Endothelial cell (in vitro differentiated cells): ENCODE measurements around the gene RNH1. TPM values are rescaled to one million over a fixed set of nuclear protein-coding genes. Genes with fewer than 3 reads are reported as not detected.

ENCODE experiments used
- DNase-seq: peaks from one replicate; pipeline ENCODE4 v3.0.0; 2021; ENCODE audit warnings: low spot score
- H3K27ac Mint-ChIP-seq: one replicate; pipeline ENCODE4 v1.8.0; 2021; ENCODE audit warnings: mixed read lengths, inconsistent platforms; ENCODE audit not compliant: unreplicated experiment
- H3K27me3 Mint-ChIP-seq: one replicate; pipeline ENCODE4 v1.8.0; 2021; ENCODE audit warnings: mild to moderate bottlenecking, moderate library complexity, mixed read lengths, inconsistent platforms; ENCODE audit not compliant: unreplicated experiment
- H3K36me3 Mint-ChIP-seq: one replicate; pipeline ENCODE4 v1.8.0; 2021; ENCODE audit warnings: mild to moderate bottlenecking, low read depth, mixed read lengths, inconsistent platforms; ENCODE audit not compliant: unreplicated experiment
- H3K4me1 Mint-ChIP-seq: one replicate; pipeline ENCODE4 v1.8.0; 2021; ENCODE audit warnings: mild to moderate bottlenecking, mixed read lengths, inconsistent platforms; ENCODE audit not compliant: unreplicated experiment
- H3K4me3 Mint-ChIP-seq: one replicate; pipeline ENCODE4 v1.8.0; 2021; ENCODE audit warnings: mild to moderate bottlenecking, mixed read lengths, inconsistent platforms; ENCODE audit not compliant: unreplicated experiment
- H3K9me3 Mint-ChIP-seq: one replicate; pipeline ENCODE4 v1.8.0; 2021; ENCODE audit warnings: mixed read lengths, inconsistent platforms; ENCODE audit not compliant: unreplicated experiment
- total RNA-seq: library from RNA; stranded (reverse); fragmentation: NEBNext Ultra II Directional; extraction: Animal tissue kit (Norgen Biotek cat#: 25700); gene quantifications from one replicate; pipeline ENCODE4 v1.2.1, GENCODE V29; 2021; ENCODE audit not compliant: unreplicated experiment
- TF ChIP-seq, protein P1 (sequence below): fragments of 200-600 bp; sonication (generic); IDR thresholded peaks from one replicate; pipeline ENCODE4 v1.5.0; 2021; ENCODE audit warnings: antibody characterized with exemption; ENCODE audit not compliant: unreplicated experiment

Gene RNH1
- total RNA-seq, 1 donor from 2014 or later, result 61.1 TPM

DNA sequence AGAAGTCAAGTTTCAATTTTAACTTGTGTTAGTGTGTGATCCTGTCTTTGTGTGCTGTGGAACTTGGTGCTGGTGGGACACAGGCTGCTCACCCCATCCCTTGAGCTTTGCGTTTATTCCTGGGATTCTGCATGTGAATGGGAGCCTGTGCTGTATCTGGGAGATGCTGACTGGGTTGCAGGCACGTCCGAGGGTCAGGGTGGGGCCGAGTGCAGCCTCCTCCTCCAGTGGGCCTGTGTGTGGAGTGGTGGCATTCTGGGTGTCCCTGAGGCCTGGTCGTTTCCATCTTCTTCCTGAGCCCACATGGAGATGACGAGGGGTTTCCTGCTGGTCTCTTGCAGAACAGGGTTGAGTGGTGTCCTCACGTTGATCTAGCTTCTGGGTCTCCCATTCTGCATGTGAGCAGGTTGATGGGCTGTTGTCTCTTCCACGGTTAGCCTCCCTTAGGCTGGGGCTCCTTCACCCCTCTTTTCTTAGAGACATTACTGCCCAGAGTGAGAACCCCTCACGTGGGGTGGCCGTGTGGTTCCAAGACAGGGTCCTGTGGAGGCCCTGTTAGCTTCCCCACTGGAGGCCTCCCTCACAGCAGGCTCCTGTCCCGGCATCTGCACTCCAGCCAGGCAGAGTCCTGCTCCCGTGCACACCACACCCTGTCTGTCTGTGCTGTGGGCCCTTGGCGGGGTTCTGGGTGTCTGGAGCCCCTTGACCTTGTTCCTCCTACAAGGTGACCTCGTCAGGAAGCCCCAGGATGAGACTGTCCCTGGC, 52.1 kb downstream of the RNH1 start:
- peaks cover 13% of the 10 kb centered on the region for H3K36me3 Mint-ChIP-seq
- peaks cover 4% of the 10 kb centered on the region for H3K27me3 Mint-ChIP-seq
- no peak for DNase-seq
- peaks cover 11% of the 10 kb centered on the region for H3K4me1 Mint-ChIP-seq
- TF ChIP-seq, protein P1, sequence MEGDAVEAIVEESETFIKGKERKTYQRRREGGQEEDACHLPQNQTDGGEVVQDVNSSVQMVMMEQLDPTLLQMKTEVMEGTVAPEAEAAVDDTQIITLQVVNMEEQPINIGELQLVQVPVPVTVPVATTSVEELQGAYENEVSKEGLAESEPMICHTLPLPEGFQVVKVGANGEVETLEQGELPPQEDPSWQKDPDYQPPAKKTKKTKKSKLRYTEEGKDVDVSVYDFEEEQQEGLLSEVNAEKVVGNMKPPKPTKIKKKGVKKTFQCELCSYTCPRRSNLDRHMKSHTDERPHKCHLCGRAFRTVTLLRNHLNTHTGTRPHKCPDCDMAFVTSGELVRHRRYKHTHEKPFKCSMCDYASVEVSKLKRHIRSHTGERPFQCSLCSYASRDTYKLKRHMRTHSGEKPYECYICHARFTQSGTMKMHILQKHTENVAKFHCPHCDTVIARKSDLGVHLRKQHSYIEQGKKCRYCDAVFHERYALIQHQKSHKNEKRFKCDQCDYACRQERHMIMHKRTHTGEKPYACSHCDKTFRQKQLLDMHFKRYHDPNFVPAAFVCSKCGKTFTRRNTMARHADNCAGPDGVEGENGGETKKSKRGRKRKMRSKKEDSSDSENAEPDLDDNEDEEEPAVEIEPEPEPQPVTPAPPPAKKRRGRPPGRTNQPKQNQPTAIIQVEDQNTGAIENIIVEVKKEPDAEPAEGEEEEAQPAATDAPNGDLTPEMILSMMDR, result no peak
- H3K9me3 Mint-ChIP-seq, result no peaks in the 10 kb centered on the region
- H3K4me3 Mint-ChIP-seq, result no peak overlapping the region
- H3K27ac Mint-ChIP-seq, result no peak overlapping the region

GRCh38 chr11:454043-454442, 53.0 kb downstream of the RNH1 start:
- no peak overlapping the region for H3K4me3 Mint-ChIP-seq
- no peaks in the 10 kb centered on the region for H3K9me3 Mint-ChIP-seq
- no peak for DNase-seq
- H3K27me3 Mint-ChIP-seq, result peaks cover 4% of the 10 kb centered on the region
- peaks cover 11% of the 10 kb centered on the region for H3K4me1 Mint-ChIP-seq
- H3K36me3 Mint-ChIP-seq, result peaks cover 13% of the 10 kb centered on the region
- TF ChIP-seq, protein P1, result no peak
- H3K27ac Mint-ChIP-seq, result no peak overlapping the region

DNA sequence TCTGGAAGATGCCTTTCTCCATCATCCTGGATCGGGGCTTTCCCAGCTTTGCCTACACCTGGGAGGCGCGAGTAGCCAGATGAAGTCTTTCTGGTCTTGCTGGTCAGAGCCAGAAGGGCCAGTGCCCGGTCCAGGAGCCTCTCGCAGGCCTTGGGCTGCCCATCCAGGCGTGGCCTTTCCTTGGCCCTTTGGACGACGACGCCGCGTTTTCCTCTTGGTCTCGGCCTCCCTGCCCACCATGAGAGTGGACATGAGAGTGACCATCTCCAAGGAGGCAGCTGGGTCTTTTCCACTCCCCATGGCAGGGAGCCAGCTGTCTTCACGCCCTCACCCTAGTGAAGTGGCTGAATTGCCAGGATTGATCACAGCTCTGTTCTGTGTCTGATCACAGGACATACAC, 53.5 kb downstream of the RNH1 start:
- Mint-ChIP-seq H3K27me3 (peaks cover 4% of the 10 kb centered on the region), H3K9me3 (no peaks in the 10 kb centered on the region), H3K4me3 (peak overlapping the region; percentile 25), H3K36me3 (peaks cover 13% of the 10 kb centered on the region), H3K27ac (no peak overlapping the region), H3K4me1 (peaks cover 14% of the 10 kb centered on the region)
- TF ChIP-seq, protein P1, result no peak
- DNase-seq, result no peak

- H3K9me3 Mint-ChIP-seq, result no peaks in the 10 kb centered on the region
- peaks cover 14% of the 10 kb centered on the region for H3K4me1 Mint-ChIP-seq
- H3K4me3 Mint-ChIP-seq, result peak overlapping the region; percentile 25
- peaks cover 13% of the 10 kb centered on the region for H3K36me3 Mint-ChIP-seq
- TF ChIP-seq, protein P1, result no peak
- peaks cover 4% of the 10 kb centered on the region for H3K27me3 Mint-ChIP-seq
- no peak overlapping the region for H3K27ac Mint-ChIP-seq
- DNase-seq, result no peak
Measured at GRCh38 chr11:452916-453527, 54.0 kb downstream of the RNH1 start.

GRCh38 chr11:452203-452744, 54.8 kb downstream of the RNH1 start:
- DNase-seq, result no peak
- H3K4me1 Mint-ChIP-seq, result peaks cover 14% of the 10 kb centered on the region
- peaks cover 13% of the 10 kb centered on the region for H3K36me3 Mint-ChIP-seq
- no peak overlapping the region for H3K4me3 Mint-ChIP-seq
- TF ChIP-seq, protein P1, result no peak
- H3K27ac Mint-ChIP-seq, result no peak overlapping the region
- H3K9me3 Mint-ChIP-seq, result no peaks in the 10 kb centered on the region
- H3K27me3 Mint-ChIP-seq, result peaks cover 4% of the 10 kb centered on the region
